HUES48 (cell line): Measurements from ENCODE around the gene TRIM41.

Experiments
- H3K27ac ChIP-seq: one replicate; pipeline ENCODE4 v1.7.0; 2013; ENCODE audit warnings: low read depth, low read length, inconsistent platforms
- H3K27me3 ChIP-seq: 2 replicates; pipeline ENCODE4 v1.6.1; 2013; ENCODE audit warnings: mild to moderate bottlenecking, low read length; ENCODE audit not compliant: control insufficient read depth, insufficient read depth
- H3K36me3 ChIP-seq: 2 replicates; pipeline ENCODE4 v1.6.1; 2013; ENCODE audit warnings: low read length; ENCODE audit not compliant: control insufficient read depth, insufficient read depth
- H3K4me1 ChIP-seq: 2 replicates; pipeline ENCODE4 v1.6.1; 2013; ENCODE audit warnings: mild to moderate bottlenecking, low read length; ENCODE audit not compliant: control insufficient read depth, insufficient read depth
- H3K4me3 ChIP-seq: 2 replicates; pipeline ENCODE4 v1.5.1; 2013; ENCODE audit warnings: mild to moderate bottlenecking, low read depth, low read length
- H3K9ac ChIP-seq: 2 replicates; pipeline ENCODE4 v1.6.1; 2013; ENCODE audit warnings: mild to moderate bottlenecking, low read depth, low read length, moderate library complexity
- H3K9me3 ChIP-seq: 2 replicates; pipeline ENCODE4 v1.6.1; 2013; ENCODE audit warnings: low read length; ENCODE audit not compliant: control insufficient read depth, insufficient read depth

TRIM41 gene

GRCh38 chr5:181245427-181246275 lies 22.6 kb downstream of the TRIM41 start:
- H3K4me3 ChIP-seq, result peak overlapping the region; percentile 99
- peak overlapping the region; percentile 68 for H3K9ac ChIP-seq
- peaks cover 23% of the 10 kb centered on the region for H3K4me1 ChIP-seq
- peaks cover 44% of the 10 kb centered on the region for H3K36me3 ChIP-seq
- H3K9me3 ChIP-seq, result no peaks in the 10 kb centered on the region
- no peaks in the 10 kb centered on the region for H3K27me3 ChIP-seq
- peak overlapping the region; percentile 95 for H3K27ac ChIP-seq

- Histone ChIP-seq H3K27ac (peak overlapping the region; percentile 95), H3K27me3 (no peaks in the 10 kb centered on the region), H3K9me3 (no peaks in the 10 kb centered on the region), H3K4me1 (peaks cover 23% of the 10 kb centered on the region), H3K9ac (peak overlapping the region; percentile 94), H3K36me3 (peaks cover 44% of the 10 kb centered on the region), H3K4me3 (peak overlapping the region; percentile 99)
These were observed 23.4 kb downstream of the TRIM41 start for GRCh38 chr5:181246276-181247049.

- peak overlapping the region; percentile 99 for H3K4me3 ChIP-seq
- H3K27ac ChIP-seq, result peak overlapping the region; percentile 53
- H3K9me3 ChIP-seq, result no peaks in the 10 kb centered on the region
- peaks cover 14% of the 10 kb centered on the region for H3K4me1 ChIP-seq
- no peaks in the 10 kb centered on the region for H3K27me3 ChIP-seq
- peak overlapping the region; percentile 36; the same call in 1 of the 2 replicates for H3K9ac ChIP-seq
- H3K36me3 ChIP-seq, result peaks cover 44% of the 10 kb centered on the region
These were observed 25.2 kb downstream of the TRIM41 start for GRCh38 chr5:181248277-181248676.

GRCh38 chr5:181255276-181255675 lies 32.2 kb downstream of the TRIM41 start:
- no peak overlapping the region for H3K9ac ChIP-seq
- no peak overlapping the region for H3K27ac ChIP-seq
- no peak overlapping the region for H3K4me3 ChIP-seq
- H3K4me1 ChIP-seq, result peaks cover 9% of the 10 kb centered on the region
- H3K27me3 ChIP-seq, result no peaks in the 10 kb centered on the region
- no peaks in the 10 kb centered on the region for H3K9me3 ChIP-seq
- H3K36me3 ChIP-seq, result peaks cover 64% of the 10 kb centered on the region

- Histone ChIP-seq H3K27ac (no peak overlapping the region), H3K9ac (no peak overlapping the region), H3K4me1 (peaks cover 9% of the 10 kb centered on the region), H3K4me3 (no peak overlapping the region), H3K9me3 (no peaks in the 10 kb centered on the region), H3K27me3 (no peaks in the 10 kb centered on the region), H3K36me3 (peaks cover 58% of the 10 kb centered on the region)
These were observed 32.9 kb downstream of the TRIM41 start for GRCh38 chr5:181255836-181256578.

- Histone ChIP-seq H3K36me3 (peaks cover 38% of the 10 kb centered on the region), H3K27ac (no peak overlapping the region), H3K9ac (no peak overlapping the region), H3K4me3 (peak overlapping the region; percentile 90; the same call in 1 of the 2 replicates), H3K4me1 (peaks cover 9% of the 10 kb centered on the region), H3K9me3 (no peaks in the 10 kb centered on the region), H3K27me3 (no peaks in the 10 kb centered on the region)
These were observed 35.5 kb downstream of the TRIM41 start for GRCh38 chr5:181258576-181258975.

- Histone ChIP-seq H3K4me1 (peaks cover 9% of the 10 kb centered on the region), H3K27ac (no peak overlapping the region), H3K9ac (no peak overlapping the region), H3K4me3 (peak overlapping the region; percentile 90), H3K27me3 (no peaks in the 10 kb centered on the region), H3K36me3 (peaks cover 41% of the 10 kb centered on the region), H3K9me3 (no peaks in the 10 kb centered on the region)
These were observed 36.2 kb downstream of the TRIM41 start for GRCh38 chr5:181259283-181259682.

- Histone ChIP-seq H3K4me3 (peak overlapping the region; percentile 90), H3K27ac (peak overlapping the region; percentile 93), H3K36me3 (peaks cover 33% of the 10 kb centered on the region), H3K4me1 (peaks cover 9% of the 10 kb centered on the region), H3K9ac (no peak overlapping the region), H3K9me3 (no peaks in the 10 kb centered on the region), H3K27me3 (no peaks in the 10 kb centered on the region)
These were observed 37.1 kb downstream of the TRIM41 start for GRCh38 chr5:181259974-181260719.

GRCh38 chr5:181260720-181261319 lies 37.7 kb downstream of the TRIM41 start, which contains the start of gene TRIM52:
TSS of gene TRIM52 (minus strand) at chr5:181261143. CDS start at chr5:181260813, 330 bp downstream.
- H3K4me3 ChIP-seq, result peak within 1 kb of the TSS; percentile 90
- peaks cover 27% of the 10 kb centered on the region for H3K36me3 ChIP-seq
- H3K27ac ChIP-seq, result peak within 1 kb of the TSS; percentile 93
- peaks cover 9% of the 10 kb centered on the region for H3K4me1 ChIP-seq
- H3K27me3 ChIP-seq, result no peaks in the 10 kb centered on the region
- H3K9ac ChIP-seq, result peak within 1 kb of the TSS; percentile 76
- no peaks in the 10 kb centered on the region for H3K9me3 ChIP-seq
